Adrenal gland (tissue), 5 donors: ENCODE measurements around the gene MAP3K9.

Source experiments
- CTCF ChIP-seq, 6 experiments: fragments of 450-650 bp in 4 of 6; fragments of 200-600 bp in 2 of 6; sonication (generic) in 1 of 6; IDR thresholded peaks; 1 replicate in 5 of 6; 2 replicates in 1 of 6; pipeline versions ENCODE4 v1.5.1 to v1.8.0; 2016 to 2021; ENCODE audit warnings: antibody characterized with exemption in 6 of 6, mild to moderate bottlenecking in 2 of 6, moderate library complexity in 1 of 6
- POLR2A ChIP-seq, 2 donors: fragments of 450-650 bp; IDR thresholded peaks; one replicate each; pipeline ENCODE4 v1.6.1; 2017; ENCODE audit warnings: antibody characterized with exemption in 2 of 2, mild to moderate bottlenecking in 2 of 2, moderate library complexity in 1 of 2
- donor health status: DM: no; HTN: no; CAD: no.

GRCh38 chr14:70713511-70713916 lies 95.8 kb downstream of the MAP3K9 start:
- TF ChIP-seq CTCF (IDR thresholded peaks at IDR 0.05) (no peak), POLR2A (IDR thresholded peaks at IDR 0.05) (no peak)
